ENCODE measurements around the gene TEAD1.
A peak's percentile ranks its signal among the peaks of the same experiment; 100 is the strongest.

Gene TEAD1

GRCh38 chr11:12971955-12972354, 297.7 kb downstream of the TEAD1 start:
- no peak for FAIRE-seq
- no peak for DNase-seq (ENCODE audit: low spot score)

- no peak for DNase-seq (ENCODE audit: low spot score)
- FAIRE-seq = no peak
Observed at GRCh38 chr11:12973528-12974181, 299.4 kb downstream of the TEAD1 start.

GRCh38 chr11:12975195-12975594, 301.0 kb downstream of the TEAD1 start:
- FAIRE-seq = no peak
- no peak for DNase-seq (ENCODE audit: low spot score)

- FAIRE-seq (no peak), DNase-seq (ENCODE audit: low spot score) (no peak)
Observed at GRCh38 chr11:12979928-12980689, 305.9 kb downstream of the TEAD1 start.

- DNase-seq (ENCODE audit: low spot score) = no peak
- FAIRE-seq = no peak
Observed at GRCh38 chr11:12981676-12982522, 307.7 kb downstream of the TEAD1 start.

GRCh38 chr11:12983336-12983735, 309.1 kb downstream of the TEAD1 start:
- DNase-seq (ENCODE audit: low spot score) = no peak

GRCh38 chr11:12986194-12986898, 312.1 kb downstream of the TEAD1 start:
- DNase-seq (ENCODE audit: low spot score) = no peak
- no peak for FAIRE-seq

More at GRCh38 chr11:12983336-12983735, 309.1 kb downstream of the TEAD1 start:
- FAIRE-seq = no peak

- peak; percentile 83 for DNase-seq (ENCODE audit: low spot score)
- peak; percentile 85 for FAIRE-seq
Observed at GRCh38 chr11:12989428-12990161, 315.4 kb downstream of the TEAD1 start.

GRCh38 chr11:12990162-12990480, 315.9 kb downstream of the TEAD1 start:
- FAIRE-seq (no peak), DNase-seq (ENCODE audit: low spot score) (no peak)

- FAIRE-seq (no peak), DNase-seq (ENCODE audit: low spot score) (no peak)
Observed at GRCh38 chr11:12991426-12991825, 317.2 kb downstream of the TEAD1 start.

GRCh38 chr11:12993626-12994025, 319.4 kb downstream of the TEAD1 start:
- DNase-seq (ENCODE audit: low spot score) (no peak), FAIRE-seq (no peak)
